ENCODE measurements around the gene APCDD1.
"Not testable (repeated sequence)": the region's sequence is repeated elsewhere in the genome, so short reads cannot be mapped to it uniquely, and the experiment has no call there.

Gene APCDD1

DNA sequence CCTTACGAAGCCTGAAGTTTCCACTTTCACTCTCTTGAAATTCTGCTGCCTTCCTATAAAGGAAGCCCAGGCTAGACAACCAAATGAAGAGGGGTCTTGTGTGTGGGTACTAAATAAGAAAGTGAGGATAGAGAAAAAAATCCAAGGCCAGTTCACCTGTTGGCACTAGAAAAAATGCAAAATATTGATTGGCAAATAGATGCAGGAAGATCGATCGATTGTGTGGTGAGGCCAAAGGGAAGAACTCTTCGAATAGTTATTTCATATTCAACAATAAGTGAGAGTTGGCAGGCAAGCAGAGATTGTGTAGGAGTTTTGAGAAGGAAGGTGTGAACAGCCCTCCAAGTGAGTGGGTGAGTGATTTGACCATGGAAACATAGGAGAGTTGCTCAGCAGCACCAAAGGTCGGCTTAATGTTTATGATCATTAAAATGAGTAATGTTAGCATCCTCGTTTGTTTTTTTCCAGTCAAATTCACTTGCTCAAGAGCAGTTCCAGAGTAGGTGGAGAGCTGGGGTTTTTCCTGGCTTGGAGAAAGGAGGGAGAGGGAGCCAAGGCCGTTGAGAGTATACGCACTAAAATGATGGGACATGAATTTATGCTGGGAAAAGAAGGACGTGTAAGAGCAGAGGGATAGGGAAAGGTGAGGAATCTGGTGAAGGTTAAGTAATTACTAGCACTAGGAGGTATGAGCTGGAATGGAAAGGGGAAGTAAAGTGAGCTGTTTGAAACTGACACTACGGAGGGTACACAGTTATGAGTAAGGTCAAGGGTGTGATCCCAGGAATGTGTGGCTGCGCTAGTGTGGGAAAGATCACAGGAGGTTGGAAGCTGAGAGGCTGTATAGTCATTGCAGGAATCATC lies 70.3 kb downstream of the APCDD1 start:
- no peak for DNase-seq (ENCODE audit: low read depth in 3 of 3, low spot score in 1 of 3)

DNA sequence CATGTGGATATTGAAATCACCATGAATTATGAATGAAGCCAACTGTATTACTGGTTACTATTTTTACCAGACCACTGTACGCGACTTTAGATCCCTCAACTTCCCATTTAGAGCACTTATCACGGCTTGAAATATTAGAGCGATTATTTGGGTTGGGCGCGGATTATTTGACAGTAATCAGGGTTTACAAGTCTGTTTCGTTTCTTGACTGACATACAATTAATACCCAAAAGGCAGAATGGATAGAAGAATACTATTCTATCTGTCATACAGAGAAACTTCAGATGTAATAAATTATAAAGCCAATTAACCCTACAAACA lies 70.9 kb downstream of the APCDD1 start:
- DNase-seq (ENCODE audit: low read depth in 3 of 3, low spot score in 1 of 3): no peak

DNA sequence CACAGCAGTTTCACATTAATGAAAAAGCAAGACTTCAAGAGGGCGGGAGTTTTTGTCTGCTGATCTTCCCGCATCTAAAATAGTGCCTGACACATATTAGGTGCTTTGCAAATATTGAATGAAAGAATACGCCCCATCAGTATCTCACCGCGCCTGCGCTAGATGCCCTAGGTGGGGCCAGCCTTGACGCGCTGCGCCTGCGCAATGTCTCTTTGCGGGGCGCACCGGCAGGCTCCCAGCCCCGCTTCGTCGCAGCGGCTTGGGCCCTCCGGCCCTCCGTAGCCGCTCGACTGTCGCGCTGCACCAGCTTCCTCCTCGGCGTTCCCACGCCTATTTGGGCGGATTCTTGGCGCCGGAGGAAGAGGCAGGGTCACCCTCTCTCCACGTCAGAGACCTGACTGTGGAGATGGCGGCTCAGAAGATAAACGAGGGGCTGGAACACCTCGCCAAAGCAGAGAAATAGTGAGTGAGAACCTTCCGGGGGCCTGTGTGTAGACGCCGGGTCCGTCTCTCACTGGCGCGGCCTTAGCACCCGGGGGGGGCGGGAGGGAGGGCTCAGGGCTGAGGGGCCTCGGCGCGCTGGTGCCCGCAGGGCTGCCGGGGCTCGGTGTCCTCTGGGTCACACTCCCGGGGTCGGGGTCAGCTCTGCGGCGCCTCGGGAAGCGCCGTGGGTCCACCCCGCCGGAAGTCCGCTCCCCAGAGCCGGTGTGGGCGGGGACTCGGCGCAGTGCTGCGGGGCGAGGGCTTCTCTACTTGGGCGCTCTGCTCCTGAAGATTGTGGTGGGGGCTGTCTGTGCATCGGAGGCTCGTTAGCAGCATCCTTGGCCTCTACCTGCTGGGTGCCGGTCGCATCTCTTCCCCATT lies 71.5 kb downstream of the APCDD1 start, which contains the start of gene NAPG:
Gene NAPG, plus strand, starts transcription at position 331 of the 864 bp plus-strand sequence. Its CDS starts 76 bp downstream, at position 407.
- DNase-seq (ENCODE audit: low read depth in 3 of 3, low spot score in 1 of 3): peak; percentile 77 to 82 (median 78)

DNA sequence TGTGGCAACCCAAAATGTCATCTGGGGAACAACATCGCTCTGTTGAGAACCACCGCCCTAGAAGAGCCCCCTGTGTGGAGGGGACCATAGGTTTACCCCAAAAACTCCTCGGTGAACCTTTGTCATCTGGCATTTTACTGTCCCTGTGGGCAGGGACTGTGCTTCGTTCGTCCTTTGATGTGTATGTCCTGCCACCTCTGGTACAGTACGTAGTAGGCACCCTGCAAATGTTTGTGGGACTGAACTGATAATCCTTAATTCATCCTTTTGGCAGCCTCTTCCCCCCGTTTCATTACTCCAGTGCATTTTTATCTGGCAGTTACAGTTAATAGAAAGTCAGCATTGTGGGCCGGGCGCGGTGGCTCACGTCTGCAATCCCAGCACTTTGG lies 72.1 kb downstream of the APCDD1 start:
- no peak for DNase-seq (ENCODE audit: low read depth in 3 of 3, low spot score in 1 of 3)

DNA sequence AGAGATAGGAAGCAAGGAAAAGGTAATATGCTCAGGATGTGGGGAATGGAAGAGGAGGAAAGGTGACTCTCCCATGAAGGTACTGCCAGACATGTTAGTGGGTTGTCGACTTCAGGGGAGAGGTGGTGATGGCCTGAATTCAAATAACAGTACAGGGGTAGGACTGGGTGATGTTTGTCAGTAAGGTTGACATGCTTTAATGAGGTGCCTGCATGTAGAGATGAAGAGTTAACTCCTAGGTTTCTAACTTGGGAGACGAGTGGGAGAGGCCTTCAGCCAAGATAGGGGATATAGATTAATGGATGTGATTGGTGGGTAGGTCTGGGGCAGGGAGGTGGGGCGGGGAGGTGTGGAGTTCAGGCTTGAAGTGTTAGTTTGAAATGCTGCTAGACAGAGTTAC lies 74.0 kb downstream of the APCDD1 start:
- DNase-seq (ENCODE audit: low read depth in 3 of 3, low spot score in 1 of 3): no peak

DNA sequence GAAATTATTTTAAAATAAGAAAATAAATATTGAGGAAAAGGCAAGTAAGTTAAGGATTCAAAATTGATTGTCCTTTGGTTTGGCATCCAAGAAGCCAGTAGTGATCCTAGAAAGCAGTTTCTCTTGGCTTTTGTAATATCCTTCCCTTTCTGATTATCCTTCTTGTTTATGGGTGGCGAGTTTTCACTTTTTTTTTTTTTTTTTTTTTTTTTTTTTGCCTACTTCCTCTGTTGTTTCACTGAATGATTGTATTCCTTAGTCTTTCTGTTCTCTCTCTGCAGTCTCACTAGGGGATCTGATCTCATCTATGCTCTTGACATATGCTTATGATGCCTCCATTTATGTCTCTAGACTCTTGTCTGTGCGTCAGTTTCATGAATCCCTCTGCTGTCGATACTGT lies 75.6 kb downstream of the APCDD1 start:
- no peak for DNase-seq (ENCODE audit: low read depth in 3 of 3, low spot score in 1 of 3)

DNA sequence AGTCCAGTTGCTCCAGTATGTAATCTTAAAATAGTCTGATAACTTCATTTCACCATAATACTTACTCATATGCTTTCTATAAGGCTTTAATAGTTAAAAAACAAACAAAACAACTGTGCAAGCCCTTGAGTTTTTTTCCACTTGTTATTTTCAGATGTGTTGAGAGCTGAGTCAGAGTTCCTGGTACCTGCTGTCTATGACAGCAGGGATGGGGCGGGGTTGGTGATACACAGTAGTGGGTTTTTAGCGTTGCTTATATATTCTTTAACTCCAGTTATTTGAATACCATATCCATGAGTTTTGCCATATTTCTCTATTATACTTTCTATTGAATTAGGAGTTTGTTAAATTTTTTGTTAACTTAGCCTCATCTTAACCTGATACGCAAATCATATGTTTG lies 76.4 kb downstream of the APCDD1 start:
- DNase-seq (ENCODE audit: low read depth in 3 of 3, low spot score in 1 of 3): no peak

DNA sequence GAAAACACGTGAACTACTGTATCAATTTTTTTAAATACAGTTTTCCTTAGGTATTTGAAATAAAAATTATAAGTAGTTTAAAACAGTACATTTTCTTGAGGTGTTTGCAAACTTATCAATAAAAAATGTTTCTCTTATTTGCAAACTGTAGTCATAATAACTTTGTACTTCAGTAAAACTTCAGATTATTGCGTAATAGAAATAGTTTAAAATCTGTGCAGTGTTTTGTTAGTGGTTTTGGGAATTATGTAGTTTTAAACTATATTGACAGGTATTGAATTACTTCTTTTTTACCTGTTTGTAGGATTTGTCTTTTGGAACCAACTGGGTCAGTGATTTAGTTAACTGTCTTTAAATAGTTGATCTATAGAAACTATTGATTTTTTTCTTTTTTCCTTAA lies 78.7 kb downstream of the APCDD1 start:
- DNase-seq (ENCODE audit: low read depth in 3 of 3, low spot score in 1 of 3): no peak

DNA sequence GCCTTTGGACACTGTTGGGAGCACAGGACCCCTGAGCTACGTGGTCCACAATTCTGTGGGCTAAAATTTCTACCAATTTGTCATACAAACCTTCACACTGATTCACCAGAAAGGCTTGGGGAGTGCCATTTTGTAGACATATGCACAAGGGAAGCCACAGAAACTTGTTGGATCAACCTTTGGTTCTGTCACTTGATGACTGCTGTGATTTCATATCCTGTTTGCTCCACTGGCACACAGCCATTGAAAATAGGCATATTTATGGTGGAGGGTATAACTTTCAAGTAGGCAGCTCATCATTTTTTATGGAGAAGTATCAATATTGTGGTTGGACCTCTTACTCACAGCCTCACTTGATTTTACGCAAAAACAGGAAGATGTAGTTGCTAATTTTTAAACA lies 81.8 kb downstream of the APCDD1 start:
- no peak for DNase-seq (ENCODE audit: low read depth in 3 of 3, low spot score in 1 of 3)

DNA sequence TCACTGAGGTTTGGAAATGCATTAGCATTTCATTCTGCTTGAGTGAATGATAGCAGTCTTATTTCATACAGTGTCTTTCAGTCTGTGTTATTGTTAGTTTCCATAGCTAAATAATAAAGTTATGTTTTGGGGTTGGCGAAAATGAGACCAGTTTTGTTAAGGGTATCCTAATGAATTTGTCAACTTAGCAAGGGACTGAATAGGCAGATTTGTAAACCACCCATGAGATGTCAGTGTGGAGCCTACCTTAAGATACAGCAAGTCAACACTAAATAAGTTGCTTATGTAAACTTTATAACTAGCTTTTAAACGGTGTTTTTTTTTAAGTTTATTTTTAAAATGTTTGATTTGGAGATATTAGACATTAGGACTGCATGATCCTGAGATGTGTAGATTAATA lies 83.3 kb downstream of the APCDD1 start:
- DNase-seq (ENCODE audit: low read depth in 3 of 3, low spot score in 1 of 3): no peak

DNA sequence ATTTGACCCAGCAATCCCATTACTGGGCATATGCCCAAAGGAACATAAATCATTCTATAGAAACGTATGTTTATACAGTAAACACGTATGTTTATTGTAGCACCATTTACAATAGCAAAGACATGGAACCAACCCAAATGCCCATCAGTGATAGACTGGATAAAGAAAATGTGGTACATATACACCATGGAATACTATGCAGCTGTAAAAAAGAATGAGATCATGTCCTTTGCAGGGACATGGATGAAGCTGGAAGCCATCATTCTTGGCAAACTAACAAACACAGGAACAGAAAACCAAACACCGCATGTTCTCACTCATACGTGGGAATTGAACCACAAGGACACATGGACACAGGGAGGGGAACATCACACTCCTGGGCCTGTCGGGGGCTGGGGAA lies 84.7 kb downstream of the APCDD1 start:
- not testable (repeated sequence) for DNase-seq (ENCODE audit: low read depth in 3 of 3, low spot score in 1 of 3)

Data from stimulated activated CD4-positive, alpha-beta T cell treated with anti-CD3 and anti-CD28 coated beads, TNF-alpha, amount 100 ng/mL, for 1 hour (primary cell).